Measurements from ENCODE around the gene KCNAB2.

Gene KCNAB2

GRCh38 chr1:6045561-6045960 is at the start of gene KCNAB2:
KCNAB2 (plus strand) TSS chr1:6045888; CDS start chr1:6051537, 5,649 bp downstream.
- no peak for ATAC-seq
- DNase-seq, result no peak

- DNase-seq, result no peak
- no peak for ATAC-seq
These were observed 48.9 kb upstream of the KCNAB2 start for GRCh38 chr1:5996641-5997270.

- ATAC-seq, result no peak
- DNase-seq, result no peak
These were observed 48.4 kb upstream of the KCNAB2 start for GRCh38 chr1:5997316-5997715.

GRCh38 chr1:5998051-5998905 is 47.4 kb upstream of the KCNAB2 start:
- DNase-seq (no peak), ATAC-seq (no peak)

- ATAC-seq (no peak), DNase-seq (no peak)
These were observed 46.8 kb upstream of the KCNAB2 start for GRCh38 chr1:5998906-5999301.

- ATAC-seq (no peak), DNase-seq (no peak)
These were observed 45.8 kb upstream of the KCNAB2 start for GRCh38 chr1:5999711-6000443.

GRCh38 chr1:6000444-6001288 is 45.0 kb upstream of the KCNAB2 start:
- DNase-seq (no peak), ATAC-seq (no peak)

- DNase-seq (no peak), ATAC-seq (no peak)
These were observed 43.6 kb upstream of the KCNAB2 start for GRCh38 chr1:6001992-6002576.

GRCh38 chr1:6002714-6003501 is 42.8 kb upstream of the KCNAB2 start:
- ATAC-seq (no peak), DNase-seq (no peak)

GRCh38 chr1:6003568-6004411 is 41.9 kb upstream of the KCNAB2 start:
- ATAC-seq (no peak), DNase-seq (no peak)

- DNase-seq (no peak), ATAC-seq (no peak)
These were observed 41.1 kb upstream of the KCNAB2 start for GRCh38 chr1:6004412-6005123.

- no peak for ATAC-seq
These were observed 40.3 kb upstream of the KCNAB2 start for GRCh38 chr1:6005276-6005917.

GRCh38 chr1:6006882-6007281 is 38.8 kb upstream of the KCNAB2 start:
- ATAC-seq, result no peak
- no peak for DNase-seq

More at GRCh38 chr1:6005276-6005917, 40.3 kb upstream of the KCNAB2 start:
- DNase-seq, result no peak

- DNase-seq (no peak), ATAC-seq (no peak)
These were observed 38.2 kb upstream of the KCNAB2 start for GRCh38 chr1:6007318-6008083.

- no peak for ATAC-seq
- no peak for DNase-seq
These were observed 37.6 kb upstream of the KCNAB2 start for GRCh38 chr1:6008084-6008415.

- DNase-seq, result no peak
- no peak for ATAC-seq
These were observed 37.0 kb upstream of the KCNAB2 start for GRCh38 chr1:6008696-6009095.

GRCh38 chr1:6009120-6010040 is 36.3 kb upstream of the KCNAB2 start:
- DNase-seq (no peak), ATAC-seq (no peak)

Data from stimulated activated naive CD8-positive, alpha-beta T cell treated with anti-CD3 and anti-CD28 coated beads, Interleukin-15, Interleukin-2, amounts not matched to agents 100 U/mL and 50 U/mL, for 24 hours (primary cell).